Smooth muscle cell (in vitro differentiated cells): ENCODE measurements around the gene SLC37A1. TPM values are rescaled to one million over a fixed set of nuclear protein-coding genes. Genes with fewer than 3 reads are reported as not detected.
A peak's percentile ranks its signal among the peaks of the same experiment; 100 is the strongest.

ENCODE experiments used
- DNase-seq: peaks from one replicate; lab custom pipeline; 2025; ENCODE audit not compliant: unreplicated experiment; lab: John Stamatoyannopoulos, UW
- H2AFZ ChIP-seq: fragments of 200-600 bp; sonication (generic); 2 replicates; pipeline ENCODE4 v1.6.0; 2016; ENCODE audit warnings: antibody characterized with exemption, low read depth, mild to moderate bottlenecking
- H3F3A ChIP-seq: fragments of 200-600 bp; sonication (generic); 2 replicates; pipeline ENCODE4 v1.6.0; 2017; ENCODE audit warnings: antibody characterized with exemption, low read depth
- H3K27ac ChIP-seq: fragments of 200-600 bp; sonication (generic); 2 replicates; pipeline ENCODE4 v1.5.1; 2016; ENCODE audit warnings: low read depth, mild to moderate bottlenecking
- H3K27me3 ChIP-seq: fragments of 200-600 bp; sonication (generic); 2 replicates; pipeline ENCODE4 v1.6.1; 2016; ENCODE audit warnings: low read depth, mild to moderate bottlenecking
- H3K36me3 ChIP-seq: fragments of 200-600 bp; sonication (generic); 2 replicates; pipeline ENCODE4 v1.5.1; 2016; ENCODE audit warnings: low read depth
- H3K4me1 ChIP-seq: fragments of 200-600 bp; sonication (generic); 2 replicates; pipeline ENCODE4 v1.5.1; 2016; ENCODE audit warnings: low read depth
- H3K4me2 ChIP-seq: fragments of 200-600 bp; sonication (generic); 2 replicates; pipeline ENCODE4 v1.6.0; 2016; ENCODE audit warnings: mild to moderate bottlenecking
- H3K4me3 ChIP-seq: fragments of 200-600 bp; sonication (generic); 2 replicates; pipeline ENCODE4 v1.5.1; 2016; ENCODE audit warnings: mild to moderate bottlenecking
- H3K79me2 ChIP-seq: fragments of 200-600 bp; sonication (generic); 2 replicates; pipeline ENCODE4 v1.6.0; 2016; ENCODE audit warnings: low read depth, mild to moderate bottlenecking
- H3K9ac ChIP-seq: fragments of 200-600 bp; sonication (generic); 2 replicates; pipeline ENCODE4 v1.6.0; 2016; ENCODE audit warnings: low read depth
- H3K9me3 ChIP-seq: fragments of 200-600 bp; sonication (generic); replicated peaks from 2 replicates; pipeline ENCODE4 v1.5.1; 2016; ENCODE audit warnings: low read depth
- H4K20me1 ChIP-seq: fragments of 200-600 bp; sonication (generic); 2 replicates; pipeline ENCODE4 v1.6.0; 2016; ENCODE audit warnings: low read depth
- WGBS: methylation state at CpG from one replicate; pipeline ENCODE4 v1.1.7; 2016; ENCODE audit warnings: low lambda C conversion rate; 5-methylcytosine and 5-hydroxymethylcytosine counted together
- polyA plus RNA-seq: library from polyadenylated mRNA; unstranded; fragments of >200 nt; fragmentation: Nextera tagmentation; extraction: Ambion mirVana; gene quantifications from 2 replicates; pipeline ENCODE4 v1.2.1, GENCODE V29; 2016
- total RNA-seq: library from RNA; depleted of rRNA; stranded (reverse); fragments of >200 nt; gene quantifications from 2 replicates; pipeline ENCODE4 v1.2.3, GENCODE V29; 2014
- TF ChIP-seq, protein P1 (sequence below): fragments of 200-600 bp; sonication (generic); IDR thresholded peaks from 2 replicates; pipeline ENCODE4 v1.5.1; 2017; ENCODE audit warnings: borderline replicate concordance, mild to moderate bottlenecking, antibody characterized with exemption; ENCODE audit not compliant: insufficient read depth, poor library complexity, severe bottlenecking

SLC37A1 gene
- total and polyA plus RNA-seq, 2 experiments from 2014 or later = 15.0 to 18.0 TPM

DNA sequence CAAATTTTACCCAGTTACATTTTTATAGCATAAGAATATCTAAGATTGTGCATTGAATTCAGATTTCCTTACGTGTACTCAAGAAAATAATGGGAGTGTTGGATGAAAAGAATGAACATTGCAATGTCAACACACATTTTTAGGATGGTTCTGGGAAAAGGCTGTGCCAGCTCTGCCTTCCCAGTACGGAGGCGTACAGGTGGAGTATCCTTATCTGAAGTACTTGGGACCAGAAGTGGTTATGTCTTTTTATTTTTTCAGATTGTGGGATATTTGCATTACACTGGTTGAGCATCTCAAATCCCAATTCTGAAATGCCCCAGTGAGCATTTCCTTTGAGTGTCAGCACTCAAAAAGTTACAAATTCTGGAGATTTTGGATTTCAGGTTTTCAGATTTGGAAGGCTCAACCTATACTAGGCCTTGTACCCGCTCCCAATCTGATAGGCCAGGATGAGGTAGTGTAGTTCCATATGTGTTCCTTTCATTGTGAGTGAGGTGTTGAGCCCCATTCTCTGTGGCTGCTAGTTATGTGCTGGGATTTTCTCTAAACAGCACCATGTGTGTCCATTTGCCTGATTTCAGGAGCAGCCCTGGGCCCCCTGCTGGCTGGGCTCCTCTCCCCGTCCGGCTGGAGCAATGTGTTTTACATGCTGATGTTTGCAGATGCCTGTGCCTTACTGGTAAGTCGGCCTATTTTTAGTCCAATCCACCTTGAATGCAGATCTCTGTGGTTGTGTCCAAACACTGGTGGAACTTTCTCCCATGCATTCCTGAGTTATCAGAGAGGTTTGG is 60.8 kb downstream of the SLC37A1 start:
- H3K9me3 ChIP-seq = peaks cover 11% of the 10 kb centered on the region
- H4K20me1 ChIP-seq = no peaks in the 10 kb centered on the region
- no peaks in the 10 kb centered on the region for H3K27me3 ChIP-seq
- DNase-seq = no peak
- no peaks in the 10 kb centered on the region for H3F3A ChIP-seq
- no peaks in the 10 kb centered on the region for H3K4me1 ChIP-seq
- no peak overlapping the region for H3K9ac ChIP-seq
- H3K4me2 ChIP-seq = no peak overlapping the region
- peaks cover 9% of the 10 kb centered on the region for H3K36me3 ChIP-seq
- no peak overlapping the region for H3K27ac ChIP-seq
- 84% methylated on average over 7 of the region's 7 CpGs for WGBS
- TF ChIP-seq, protein P1, sequence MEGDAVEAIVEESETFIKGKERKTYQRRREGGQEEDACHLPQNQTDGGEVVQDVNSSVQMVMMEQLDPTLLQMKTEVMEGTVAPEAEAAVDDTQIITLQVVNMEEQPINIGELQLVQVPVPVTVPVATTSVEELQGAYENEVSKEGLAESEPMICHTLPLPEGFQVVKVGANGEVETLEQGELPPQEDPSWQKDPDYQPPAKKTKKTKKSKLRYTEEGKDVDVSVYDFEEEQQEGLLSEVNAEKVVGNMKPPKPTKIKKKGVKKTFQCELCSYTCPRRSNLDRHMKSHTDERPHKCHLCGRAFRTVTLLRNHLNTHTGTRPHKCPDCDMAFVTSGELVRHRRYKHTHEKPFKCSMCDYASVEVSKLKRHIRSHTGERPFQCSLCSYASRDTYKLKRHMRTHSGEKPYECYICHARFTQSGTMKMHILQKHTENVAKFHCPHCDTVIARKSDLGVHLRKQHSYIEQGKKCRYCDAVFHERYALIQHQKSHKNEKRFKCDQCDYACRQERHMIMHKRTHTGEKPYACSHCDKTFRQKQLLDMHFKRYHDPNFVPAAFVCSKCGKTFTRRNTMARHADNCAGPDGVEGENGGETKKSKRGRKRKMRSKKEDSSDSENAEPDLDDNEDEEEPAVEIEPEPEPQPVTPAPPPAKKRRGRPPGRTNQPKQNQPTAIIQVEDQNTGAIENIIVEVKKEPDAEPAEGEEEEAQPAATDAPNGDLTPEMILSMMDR = peak; percentile 11
- H3K79me2 ChIP-seq = no peaks in the 10 kb centered on the region
- no peak overlapping the region for H2AFZ ChIP-seq
- no peak overlapping the region for H3K4me3 ChIP-seq

GRCh38 chr21:42575111-42575510 is 61.5 kb downstream of the SLC37A1 start:
- H3K4me2 ChIP-seq = no peak overlapping the region
- peaks cover 11% of the 10 kb centered on the region for H3K9me3 ChIP-seq
- no peak overlapping the region for H3K9ac ChIP-seq
- no peaks in the 10 kb centered on the region for H3K4me1 ChIP-seq
- no peaks in the 10 kb centered on the region for H3F3A ChIP-seq
- H2AFZ ChIP-seq = no peak overlapping the region
- no peak for DNase-seq
- 97% methylated on average over 8 of the region's 8 CpGs for WGBS
- H3K79me2 ChIP-seq = no peaks in the 10 kb centered on the region
- no peaks in the 10 kb centered on the region for H3K27me3 ChIP-seq
- H4K20me1 ChIP-seq = no peaks in the 10 kb centered on the region
- no peak overlapping the region for H3K4me3 ChIP-seq
- TF ChIP-seq, protein P1 = no peak
- H3K36me3 ChIP-seq = peaks cover 9% of the 10 kb centered on the region
- no peak overlapping the region for H3K27ac ChIP-seq

GRCh38 chr21:42576639-42577038 is 63.0 kb downstream of the SLC37A1 start:
- DNase-seq = no peak
- Histone ChIP-seq H3K36me3 (peaks cover 9% of the 10 kb centered on the region), H3K27ac (no peak overlapping the region), H3K27me3 (no peaks in the 10 kb centered on the region), H4K20me1 (no peaks in the 10 kb centered on the region), H3K79me2 (no peaks in the 10 kb centered on the region), H3F3A (no peaks in the 10 kb centered on the region), H3K4me1 (no peaks in the 10 kb centered on the region), H3K9ac (no peak overlapping the region), H2AFZ (no peak overlapping the region), H3K4me3 (no peak overlapping the region), H3K9me3 (peaks cover 11% of the 10 kb centered on the region), H3K4me2 (no peak overlapping the region)
- WGBS = 100% methylated on average over 1 of the region's 1 CpG
- TF ChIP-seq, protein P1 = no peak

DNA sequence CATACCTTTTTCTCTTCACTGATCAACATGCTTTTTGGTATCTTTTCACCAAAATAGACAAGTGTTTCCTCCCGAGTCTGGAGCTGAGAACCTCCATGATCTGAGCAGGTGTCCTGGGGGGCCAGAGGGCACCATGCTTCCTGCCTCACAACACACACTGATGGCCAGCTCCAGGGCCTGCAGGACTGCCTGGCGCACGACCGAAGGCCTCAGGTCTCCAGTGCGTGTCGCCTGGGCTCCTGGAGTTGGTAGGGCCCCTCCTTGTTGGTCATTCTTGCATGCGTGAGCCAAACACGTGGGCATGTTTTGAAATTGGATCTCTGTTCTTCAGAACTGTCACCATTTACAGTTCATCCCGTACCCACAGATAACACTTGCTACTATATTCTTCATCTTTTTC is 64.4 kb downstream of the SLC37A1 start:
- DNase-seq = no peak

More for the DNA sequence above, 64.4 kb downstream of the SLC37A1 start:
- Histone ChIP-seq H3K4me3 (no peak overlapping the region), H4K20me1 (no peaks in the 10 kb centered on the region), H3K36me3 (peaks cover 9% of the 10 kb centered on the region), H3K27me3 (no peaks in the 10 kb centered on the region), H3K79me2 (no peaks in the 10 kb centered on the region), H3K9me3 (peaks cover 11% of the 10 kb centered on the region), H3F3A (no peaks in the 10 kb centered on the region), H3K27ac (no peak overlapping the region), H3K9ac (no peak overlapping the region), H3K4me1 (no peaks in the 10 kb centered on the region), H3K4me2 (no peak overlapping the region), H2AFZ (no peak overlapping the region)
- TF ChIP-seq, protein P1 = no peak
- WGBS = 95% methylated on average over 9 of the region's 9 CpGs
